ENCODE measurements around the gene IL26.

- TF ChIP-seq EZH2 (IDR thresholded peaks at IDR 0.05; ENCODE audit: borderline replicate concordance, low read depth, low read length, severe bottlenecking): no peak
- TF ChIP-seq POLR2A (IDR thresholded peaks at IDR 0.05; ENCODE audit: low read depth, low read length): no peak
- TF ChIP-seq, protein P1, sequence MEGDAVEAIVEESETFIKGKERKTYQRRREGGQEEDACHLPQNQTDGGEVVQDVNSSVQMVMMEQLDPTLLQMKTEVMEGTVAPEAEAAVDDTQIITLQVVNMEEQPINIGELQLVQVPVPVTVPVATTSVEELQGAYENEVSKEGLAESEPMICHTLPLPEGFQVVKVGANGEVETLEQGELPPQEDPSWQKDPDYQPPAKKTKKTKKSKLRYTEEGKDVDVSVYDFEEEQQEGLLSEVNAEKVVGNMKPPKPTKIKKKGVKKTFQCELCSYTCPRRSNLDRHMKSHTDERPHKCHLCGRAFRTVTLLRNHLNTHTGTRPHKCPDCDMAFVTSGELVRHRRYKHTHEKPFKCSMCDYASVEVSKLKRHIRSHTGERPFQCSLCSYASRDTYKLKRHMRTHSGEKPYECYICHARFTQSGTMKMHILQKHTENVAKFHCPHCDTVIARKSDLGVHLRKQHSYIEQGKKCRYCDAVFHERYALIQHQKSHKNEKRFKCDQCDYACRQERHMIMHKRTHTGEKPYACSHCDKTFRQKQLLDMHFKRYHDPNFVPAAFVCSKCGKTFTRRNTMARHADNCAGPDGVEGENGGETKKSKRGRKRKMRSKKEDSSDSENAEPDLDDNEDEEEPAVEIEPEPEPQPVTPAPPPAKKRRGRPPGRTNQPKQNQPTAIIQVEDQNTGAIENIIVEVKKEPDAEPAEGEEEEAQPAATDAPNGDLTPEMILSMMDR (IDR thresholded peaks at IDR 0.05; ENCODE audit: extremely low read depth in 1 of 2, insufficient read depth in 1 of 2, low read depth in 1 of 2, low read length in 2 of 2): no peak
- no peak for TF ChIP-seq POLR2AphosphoS5 (IDR thresholded peaks at IDR 0.05; ENCODE audit: insufficient read depth, low read depth, low read length)
- TF ChIP-seq, protein P2, sequence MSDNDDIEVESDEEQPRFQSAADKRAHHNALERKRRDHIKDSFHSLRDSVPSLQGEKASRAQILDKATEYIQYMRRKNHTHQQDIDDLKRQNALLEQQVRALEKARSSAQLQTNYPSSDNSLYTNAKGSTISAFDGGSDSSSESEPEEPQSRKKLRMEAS (IDR thresholded peaks at IDR 0.05; ENCODE audit: insufficient read depth, insufficient read length): no peak
- no peak for TF ChIP-seq GATA2 (IDR thresholded peaks at IDR 0.05; ENCODE audit: insufficient read depth, insufficient read length, low read depth, low read length)
- no peak for TF ChIP-seq JUN (IDR thresholded peaks at IDR 0.05; ENCODE audit: borderline replicate concordance, insufficient read depth, insufficient read length, low read depth)
Measured at GRCh38 chr12:68235576-68235975, 10.0 kb upstream of the IL26 start.
